Central memory CD8-positive, alpha-beta T cell (primary cell): ENCODE data around the gene UBE3B.
A peak's percentile ranks its signal among the peaks of the same experiment; 100 is the strongest.
"Not testable (repeated sequence)": the region's sequence is repeated elsewhere in the genome, so short reads cannot be mapped to it uniquely, and the experiment has no call there.

Experiments
- ATAC-seq: fragments of 150-1000 bp; cut with Tn5 transposase; replicated peaks from 2 replicates; pipeline ENCODE4 v1.10.0; 2022; ENCODE audit warnings: mild to moderate bottlenecking, moderate FRiP score, moderate number of reproducible peaks; ENCODE audit not compliant: poor library complexity, severe bottlenecking; ENCODE audit errors: extremely low read depth
- DNase-seq, 2 donors: peaks; one replicate each; pipeline ENCODE4 v3.0.0; 2021; ENCODE audit warnings: low spot score in 2 of 2
- H3K27ac Mint-ChIP-seq: one replicate; pipeline ENCODE4 v1.8.0; 2022; ENCODE audit warnings: low read depth, mild to moderate bottlenecking, moderate library complexity, mixed read lengths
- H3K27me3 Mint-ChIP-seq: one replicate; pipeline ENCODE4 v1.8.0; 2022; ENCODE audit warnings: mixed read lengths
- H3K36me3 Mint-ChIP-seq: one replicate; pipeline ENCODE4 v1.8.0; 2022; ENCODE audit warnings: mild to moderate bottlenecking, moderate library complexity, mixed read lengths; ENCODE audit not compliant: insufficient read depth
- H3K4me1 Mint-ChIP-seq: one replicate; pipeline ENCODE4 v1.8.0; 2022; ENCODE audit warnings: mixed read lengths
- H3K4me3 Mint-ChIP-seq: one replicate; pipeline ENCODE4 v1.8.0; 2022; ENCODE audit warnings: mild to moderate bottlenecking, moderate library complexity, mixed read lengths
- H3K9me3 Mint-ChIP-seq: one replicate; pipeline ENCODE4 v1.8.0; 2022; ENCODE audit warnings: mixed read lengths

The UBE3B gene

GRCh38 chr12:109477185-109477962, at the start of gene UBE3B, which contains the start of gene KCTD10:
Gene UBE3B (plus strand): TSS chr12:109477634. CDS start chr12:109483552, 5,918 bp downstream.
Gene KCTD10 (minus strand): TSS chr12:109477300. CDS start chr12:109477262, 38 bp downstream.
- no peaks in the 10 kb centered on the region for H3K27me3 Mint-ChIP-seq
- H3K4me1 Mint-ChIP-seq, result peaks cover 40% of the 10 kb centered on the region
- H3K36me3 Mint-ChIP-seq, result peaks cover 11% of the 10 kb centered on the region
- DNase-seq (peak; percentile 81 to 87), ATAC-seq (peak; percentile 96)
- H3K4me3 Mint-ChIP-seq, result peak within 1 kb of the TSS; percentile 99
- H3K9me3 Mint-ChIP-seq, result no peaks in the 10 kb centered on the region
- H3K27ac Mint-ChIP-seq, result peak within 1 kb of the TSS; percentile 98

- DNase-seq (peak; percentile 47 to 54), ATAC-seq (peak; percentile 64)
- Mint-ChIP-seq H3K27ac (no peak overlapping the region), H3K27me3 (peaks cover 28% of the 10 kb centered on the region), H3K4me3 (no peak overlapping the region), H3K9me3 (no peaks in the 10 kb centered on the region), H3K4me1 (peaks cover 8% of the 10 kb centered on the region), H3K36me3 (no peaks in the 10 kb centered on the region)
Measured at GRCh38 chr12:109428037-109428629, 49.3 kb upstream of the UBE3B start.

- not testable (repeated sequence) for H3K9me3 Mint-ChIP-seq, H3K4me3 Mint-ChIP-seq, H3K36me3 Mint-ChIP-seq, DNase-seq, ATAC-seq, H3K27ac Mint-ChIP-seq
- Mint-ChIP-seq H3K27me3 (peaks cover 21% of the 10 kb centered on the region), H3K4me1 (peaks cover 13% of the 10 kb centered on the region)
Measured at GRCh38 chr12:109428804-109429203, 48.6 kb upstream of the UBE3B start.

- Mint-ChIP-seq H3K4me1 (peaks cover 13% of the 10 kb centered on the region), H3K27ac (no peak overlapping the region), H3K9me3 (no peaks in the 10 kb centered on the region), H3K4me3 (no peak overlapping the region), H3K27me3 (peaks cover 7% of the 10 kb centered on the region), H3K36me3 (no peaks in the 10 kb centered on the region)
- DNase-seq (no peak), ATAC-seq (no peak)
Measured at GRCh38 chr12:109430244-109430643, 47.2 kb upstream of the UBE3B start.

GRCh38 chr12:109432431-109432830, 45.0 kb upstream of the UBE3B start:
- Mint-ChIP-seq H3K36me3 (no peaks in the 10 kb centered on the region), H3K9me3 (no peaks in the 10 kb centered on the region), H3K27ac (no peak overlapping the region), H3K4me1 (peaks cover 13% of the 10 kb centered on the region), H3K27me3 (no peaks in the 10 kb centered on the region), H3K4me3 (peak overlapping the region; percentile 17)
- DNase-seq, result no peak
- no peak for ATAC-seq

GRCh38 chr12:109432842-109433304, 44.6 kb upstream of the UBE3B start:
- Mint-ChIP-seq H3K27ac (peak overlapping the region; percentile 14), H3K9me3 (no peaks in the 10 kb centered on the region), H3K4me3 (peak overlapping the region; percentile 17), H3K4me1 (peaks cover 13% of the 10 kb centered on the region), H3K36me3 (peaks cover 1% of the 10 kb centered on the region), H3K27me3 (no peaks in the 10 kb centered on the region)
- DNase-seq, result peak; percentile 57 to 61
- peak; percentile 74 for ATAC-seq

- H3K4me1 Mint-ChIP-seq, result peaks cover 13% of the 10 kb centered on the region
- peaks cover 1% of the 10 kb centered on the region for H3K36me3 Mint-ChIP-seq
- H3K27me3 Mint-ChIP-seq, result no peaks in the 10 kb centered on the region
- ATAC-seq (no peak), DNase-seq (no peak)
- H3K9me3 Mint-ChIP-seq, result no peaks in the 10 kb centered on the region
- H3K27ac Mint-ChIP-seq, result peak overlapping the region; percentile 14
- no peak overlapping the region for H3K4me3 Mint-ChIP-seq
Measured at GRCh38 chr12:109433618-109434017, 43.8 kb upstream of the UBE3B start.

- Mint-ChIP-seq H3K4me3 (no peak overlapping the region), H3K27ac (no peak overlapping the region), H3K9me3 (no peaks in the 10 kb centered on the region), H3K27me3 (no peaks in the 10 kb centered on the region), H3K36me3 (peaks cover 1% of the 10 kb centered on the region), H3K4me1 (peaks cover 13% of the 10 kb centered on the region)
- ATAC-seq (no peak), DNase-seq (no peak)
Measured at GRCh38 chr12:109434582-109434981, 42.9 kb upstream of the UBE3B start.

- H3K36me3 Mint-ChIP-seq, result peaks cover 1% of the 10 kb centered on the region
- peaks cover 13% of the 10 kb centered on the region for H3K4me1 Mint-ChIP-seq
Measured at GRCh38 chr12:109435428-109436187, 41.8 kb upstream of the UBE3B start.

GRCh38 chr12:109436188-109436560, 41.3 kb upstream of the UBE3B start:
- no peaks in the 10 kb centered on the region for H3K27me3 Mint-ChIP-seq
- peaks cover 13% of the 10 kb centered on the region for H3K4me1 Mint-ChIP-seq
- H3K4me3 Mint-ChIP-seq, result no peak overlapping the region
- H3K36me3 Mint-ChIP-seq, result peaks cover 1% of the 10 kb centered on the region
- no peak for ATAC-seq
- H3K9me3 Mint-ChIP-seq, result no peaks in the 10 kb centered on the region
- H3K27ac Mint-ChIP-seq, result no peak overlapping the region
- no peak for DNase-seq

More at GRCh38 chr12:109435428-109436187, 41.8 kb upstream of the UBE3B start:
- ATAC-seq (no peak), DNase-seq (no peak)
- no peaks in the 10 kb centered on the region for H3K9me3 Mint-ChIP-seq
- no peak overlapping the region for H3K4me3 Mint-ChIP-seq
- H3K27me3 Mint-ChIP-seq, result no peaks in the 10 kb centered on the region
- no peak overlapping the region for H3K27ac Mint-ChIP-seq

- no peaks in the 10 kb centered on the region for H3K4me1 Mint-ChIP-seq
- no peaks in the 10 kb centered on the region for H3K9me3 Mint-ChIP-seq
- H3K36me3 Mint-ChIP-seq, result peaks cover 3% of the 10 kb centered on the region
- no peak overlapping the region for H3K4me3 Mint-ChIP-seq
- no peak for ATAC-seq
- H3K27ac Mint-ChIP-seq, result no peak overlapping the region
- H3K27me3 Mint-ChIP-seq, result no peaks in the 10 kb centered on the region
- DNase-seq, result no peak
Measured at GRCh38 chr12:109439181-109439580, 38.3 kb upstream of the UBE3B start.

GRCh38 chr12:109439951-109440350, 37.5 kb upstream of the UBE3B start:
- DNase-seq, ATAC-seq, H3K36me3 Mint-ChIP-seq, H3K4me3 Mint-ChIP-seq, H3K4me1 Mint-ChIP-seq, H3K27ac Mint-ChIP-seq, H3K27me3 Mint-ChIP-seq, H3K9me3 Mint-ChIP-seq: not testable (repeated sequence)
